Keratinocyte (primary cell): Measurements from ENCODE around the gene CTRB1. TPM values are rescaled to one million over a fixed set of nuclear protein-coding genes. Genes with fewer than 3 reads are reported as not detected.

Experiments
- DNase-seq: peaks from one replicate; pipeline ENCODE4 v3.0.0-alpha.2; 2011; ENCODE audit warnings: low read depth, missing footprints, low spot score
- FAIRE-seq: peaks from 2 replicates; lab custom pipeline; 2011; peaks lifted over from hg19 to GRCh38; lab: Jason Lieb, UNC
- H2AFZ ChIP-seq: 2 replicates; pipeline ENCODE4 v1.6.0; 2012; ENCODE audit warnings: low read length, control low read depth, inconsistent platforms; ENCODE audit not compliant: control insufficient read depth
- H3K27ac ChIP-seq: 2 replicates; pipeline ENCODE4 v1.5.1; 2011; ENCODE audit warnings: low read length; ENCODE audit not compliant: control insufficient read depth, insufficient read depth
- H3K27me3 ChIP-seq: 3 replicates; pipeline ENCODE4 v1.6.0; 2011; ENCODE audit warnings: low read length; ENCODE audit not compliant: control insufficient read depth, insufficient read depth; ENCODE audit errors: extremely low read depth
- H3K36me3 ChIP-seq, 2 experiments: 2 replicates in 1 of 2; 3 replicates in 1 of 2; pipeline ENCODE4 v1.5.1; 2011; ENCODE audit warnings: low read length in 2 of 2, mild to moderate bottlenecking in 1 of 2; ENCODE audit not compliant: control insufficient read depth in 2 of 2, insufficient read depth in 2 of 2; ENCODE audit errors: extremely low read depth in 1 of 2
- H3K4me1 ChIP-seq: 3 replicates; pipeline ENCODE4 v1.5.1; 2011; ENCODE audit warnings: low read length; ENCODE audit not compliant: control insufficient read depth, insufficient read depth; ENCODE audit errors: extremely low read depth
- H3K4me2 ChIP-seq: 3 replicates; pipeline ENCODE4 v1.6.0; 2011; ENCODE audit warnings: low read depth, low read length; ENCODE audit not compliant: control insufficient read depth, insufficient read depth; ENCODE audit errors: extremely low read depth
- H3K4me3 ChIP-seq, 3 experiments: fragments of 200-600 bp in 1 of 3; sonication (generic) in 1 of 3; 2 replicates in 2 of 3; 3 replicates in 1 of 3; pipeline ENCODE4 v1.5.1; 2011 to 2016; ENCODE audit warnings: low read length in 3 of 3, mild to moderate bottlenecking in 3 of 3, control low read depth in 2 of 3, inconsistent platforms in 1 of 3, low read depth in 1 of 3, mixed read lengths in 1 of 3, mixed run types in 1 of 3, moderate library complexity in 1 of 3; ENCODE audit not compliant: control insufficient read depth in 2 of 3, insufficient read depth in 2 of 3; ENCODE audit errors: extremely low read depth in 1 of 3
- H3K79me2 ChIP-seq: 2 replicates; pipeline ENCODE4 v1.6.0; 2012; ENCODE audit warnings: low read length; ENCODE audit not compliant: control insufficient read depth, insufficient read depth
- H3K9ac ChIP-seq: 3 replicates; pipeline ENCODE4 v1.6.0; 2011; ENCODE audit warnings: low read length; ENCODE audit not compliant: control insufficient read depth, insufficient read depth; ENCODE audit errors: extremely low read depth
- H3K9me1 ChIP-seq: 3 replicates; pipeline ENCODE4 v1.6.0; 2011; ENCODE audit warnings: low read length; ENCODE audit not compliant: control insufficient read depth, insufficient read depth; ENCODE audit errors: extremely low read depth
- H3K9me3 ChIP-seq: 2 replicates; pipeline ENCODE4 v1.5.1; 2012; ENCODE audit warnings: low read depth, low read length; ENCODE audit not compliant: control insufficient read depth
- H4K20me1 ChIP-seq: 3 replicates; pipeline ENCODE4 v1.6.0; 2011; ENCODE audit warnings: low read length; ENCODE audit not compliant: control insufficient read depth, insufficient read depth; ENCODE audit errors: extremely low read depth
- EZH2 ChIP-seq: IDR thresholded peaks from one replicate; pipeline ENCODE4 v1.6.1; 2012; ENCODE audit warnings: inconsistent platforms, mild to moderate bottlenecking, low read length, moderate library complexity
- dilution Hi-C: fragments of 300-500 bp; cut with MboI; formaldehyde crosslinking; loops from one replicate; pipeline ENCODE4 v1.7.0; 2020; ENCODE audit warnings: low sequenced_read_pairs; ENCODE audit not compliant: extremely low pct_ligation_motif_present
- polyA plus RNA-seq, 5 experiments: library from polyadenylated mRNA; depleted of rRNA in 3 of 5; stranded (reverse) in 3 of 5; stranded (forward) in 1 of 5; unstranded in 1 of 5; fragments of >200 nt; gene quantifications; 1 replicate in 1 of 5; 2 replicates in 3 of 5; 3 replicates in 1 of 5; pipeline versions ENCODE4 v1.2.1 to v1.2.3, GENCODE V29; 2011 to 2012; ENCODE audit warnings: missing spikeins in 2 of 5, low read depth in 1 of 5, low replicate concordance in 1 of 5
- TF ChIP-seq, protein P1 (sequence below), 3 experiments: IDR thresholded peaks in 1 of 3; conservative IDR thresholded peaks in 1 of 3; optimal IDR thresholded peaks in 1 of 3; 2 replicates in 2 of 3; 3 replicates in 1 of 3; pipeline versions ENCODE3 to v1.5.1; 2011; ENCODE audit warnings: low read length in 3 of 3, mild to moderate bottlenecking in 3 of 3, moderate library complexity in 2 of 3, control low read depth in 1 of 3, inconsistent platforms in 1 of 3; ENCODE audit not compliant: insufficient read depth in 2 of 3; ENCODE audit errors: extremely low read depth in 1 of 3

Gene CTRB1
- polyA plus RNA-seq, 1 donor (not counting 4 experiments of a cell fraction or from before 2014, with no cell fraction given), result not detected

GRCh38 chr16:75236232-75236631, 17.4 kb downstream of the CTRB1 start:
- dilution Hi-C loops, result loop anchor here (25.0 kb wide), 1 partner anchor 151 kb away; no protein-coding TSS in a partner anchor
- no peak overlapping the region for H3K4me3 ChIP-seq
- peaks cover 9% of the 10 kb centered on the region for H4K20me1 ChIP-seq
- peaks cover 41 to 53% of the 10 kb centered on the region in 2 experiments for H3K36me3 ChIP-seq
- H3K9me3 ChIP-seq, result no peaks in the 10 kb centered on the region
- H3K4me2 ChIP-seq, result no peak overlapping the region
- no peak for FAIRE-seq
- no peak for TF ChIP-seq EZH2
- TF ChIP-seq, protein P1, sequence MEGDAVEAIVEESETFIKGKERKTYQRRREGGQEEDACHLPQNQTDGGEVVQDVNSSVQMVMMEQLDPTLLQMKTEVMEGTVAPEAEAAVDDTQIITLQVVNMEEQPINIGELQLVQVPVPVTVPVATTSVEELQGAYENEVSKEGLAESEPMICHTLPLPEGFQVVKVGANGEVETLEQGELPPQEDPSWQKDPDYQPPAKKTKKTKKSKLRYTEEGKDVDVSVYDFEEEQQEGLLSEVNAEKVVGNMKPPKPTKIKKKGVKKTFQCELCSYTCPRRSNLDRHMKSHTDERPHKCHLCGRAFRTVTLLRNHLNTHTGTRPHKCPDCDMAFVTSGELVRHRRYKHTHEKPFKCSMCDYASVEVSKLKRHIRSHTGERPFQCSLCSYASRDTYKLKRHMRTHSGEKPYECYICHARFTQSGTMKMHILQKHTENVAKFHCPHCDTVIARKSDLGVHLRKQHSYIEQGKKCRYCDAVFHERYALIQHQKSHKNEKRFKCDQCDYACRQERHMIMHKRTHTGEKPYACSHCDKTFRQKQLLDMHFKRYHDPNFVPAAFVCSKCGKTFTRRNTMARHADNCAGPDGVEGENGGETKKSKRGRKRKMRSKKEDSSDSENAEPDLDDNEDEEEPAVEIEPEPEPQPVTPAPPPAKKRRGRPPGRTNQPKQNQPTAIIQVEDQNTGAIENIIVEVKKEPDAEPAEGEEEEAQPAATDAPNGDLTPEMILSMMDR (optimal IDR thresholded peaks at IDR 0.05 in 1 of 3, IDR thresholded peaks at IDR 0.05 in 1 of 3, conservative IDR thresholded peaks at IDR 0.05 in 1 of 3; ENCODE audit: extremely low read depth in 1 of 3, insufficient read depth in 2 of 3, low read length in 3 of 3), result no peak
- no peak overlapping the region for H3K9ac ChIP-seq
- no peaks in the 10 kb centered on the region for H3K9me1 ChIP-seq
- H2AFZ ChIP-seq, result no peak overlapping the region
- no peak overlapping the region for H3K27ac ChIP-seq
- no peak for DNase-seq
- no peaks in the 10 kb centered on the region for H3K27me3 ChIP-seq
- peaks cover 27% of the 10 kb centered on the region for H3K4me1 ChIP-seq
- H3K79me2 ChIP-seq, result peaks cover 73% of the 10 kb centered on the region

- Histone ChIP-seq H3K4me3 (no peak overlapping the region), H2AFZ (no peak overlapping the region), H3K4me2 (no peak overlapping the region), H3K27ac (no peak overlapping the region), H3K79me2 (peaks cover 78% of the 10 kb centered on the region), H3K4me1 (peaks cover 27% of the 10 kb centered on the region), H3K9me1 (no peaks in the 10 kb centered on the region), H3K27me3 (no peaks in the 10 kb centered on the region), H3K9ac (no peak overlapping the region), H3K9me3 (no peaks in the 10 kb centered on the region), H4K20me1 (peaks cover 9% of the 10 kb centered on the region), H3K36me3 (peaks cover 41 to 56% of the 10 kb centered on the region in 2 experiments)
- FAIRE-seq (no peak), DNase-seq (no peak)
- dilution Hi-C loops, result loop anchor here (25.0 kb wide), 1 partner anchor 150 kb away; no protein-coding TSS in a partner anchor
- no peak for TF ChIP-seq EZH2
- TF ChIP-seq, protein P1 (optimal IDR thresholded peaks at IDR 0.05 in 1 of 3, IDR thresholded peaks at IDR 0.05 in 1 of 3, conservative IDR thresholded peaks at IDR 0.05 in 1 of 3; ENCODE audit: extremely low read depth in 1 of 3, insufficient read depth in 2 of 3, low read length in 3 of 3), result no peak
Observed at GRCh38 chr16:75236736-75237397, 18.1 kb downstream of the CTRB1 start.
